T-helper 1 cell treated with Interleukin-12 subunit alpha and Interleukin-12 subunit beta and Interleukin-4 antibody, amounts not matched to agents 30 ng/mL and 1 ng/mL, for 36 hours (primary cell): ENCODE data around the gene AOX1. TPM values are rescaled to one million over a fixed set of nuclear protein-coding genes. Genes with fewer than 3 reads are reported as not detected.
"Not testable (repeated sequence)": the region's sequence is repeated elsewhere in the genome, so short reads cannot be mapped to it uniquely, and the experiment has no call there.

ENCODE experiments used
- intact Hi-C: fragments of 100-400 bp; cut with micrococcal nuclease; formaldehyde crosslinking; loops from one replicate; pipeline ENCODE4 v1.15.1; 2024
- total RNA-seq: library from RNA; stranded (reverse); gene quantifications from 2 replicates; pipeline ENCODE4 v1.2.3, GENCODE V29; 2022

AOX1 gene
- total RNA-seq, 1 donor from 2014 or later, result 0.34 TPM

DNA sequence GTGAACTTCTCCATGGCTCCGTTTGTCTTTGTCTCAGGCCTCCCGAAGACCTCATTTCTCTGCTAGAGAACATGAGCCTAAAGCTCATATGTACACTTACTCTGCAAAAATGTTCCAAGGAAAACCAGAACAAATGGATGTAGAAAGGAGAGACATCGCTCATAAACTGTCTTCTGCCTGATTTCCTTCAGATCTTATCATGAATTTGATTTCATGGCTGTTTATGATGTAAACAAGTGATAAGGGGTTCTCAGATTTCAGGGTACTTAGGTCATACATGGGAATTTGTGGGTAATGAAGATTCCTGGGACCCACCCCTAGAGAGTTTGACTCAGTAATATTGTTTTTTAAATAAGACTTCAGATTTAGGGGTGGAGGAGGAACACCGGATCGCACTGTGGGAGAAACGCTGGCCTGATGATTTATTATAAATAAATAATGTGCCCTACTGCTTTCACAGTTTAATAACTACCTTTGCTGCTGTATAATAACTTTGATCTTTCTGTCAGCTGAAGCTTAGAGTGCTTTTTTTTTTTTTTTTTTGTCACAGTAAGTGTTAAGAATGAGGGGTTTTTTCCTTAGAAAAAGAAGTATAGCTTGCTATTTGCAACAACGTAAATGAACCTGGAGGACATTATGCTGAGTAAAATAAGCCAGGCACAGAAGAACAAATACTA, 14.9 kb downstream of the AOX1 start:
- intact Hi-C loops, result no loop called here

GRCh38 chr2:200602584-200602983, 16.8 kb downstream of the AOX1 start:
- intact Hi-C loops, result no loop called here

DNA sequence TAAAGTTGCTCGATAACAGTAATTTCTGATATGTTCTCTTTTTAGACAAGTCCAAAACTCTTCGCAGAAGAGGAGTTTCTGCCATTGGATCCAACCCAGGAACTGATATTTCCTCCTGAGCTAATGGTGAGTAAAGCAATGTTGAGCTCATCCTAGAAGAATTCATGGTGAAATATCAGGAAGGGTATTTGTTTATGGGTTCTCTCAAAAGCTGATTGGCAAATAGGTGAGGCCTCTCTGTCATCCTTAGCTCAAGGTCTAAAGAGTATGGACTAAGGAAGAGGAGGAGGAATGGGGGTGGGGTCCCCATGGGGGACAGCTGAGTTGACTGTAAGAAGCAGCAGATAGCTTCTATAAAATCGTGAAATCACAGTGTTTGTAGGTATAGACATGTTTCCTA, 18.2 kb downstream of the AOX1 start:
- intact Hi-C loops, result no loop called here

DNA sequence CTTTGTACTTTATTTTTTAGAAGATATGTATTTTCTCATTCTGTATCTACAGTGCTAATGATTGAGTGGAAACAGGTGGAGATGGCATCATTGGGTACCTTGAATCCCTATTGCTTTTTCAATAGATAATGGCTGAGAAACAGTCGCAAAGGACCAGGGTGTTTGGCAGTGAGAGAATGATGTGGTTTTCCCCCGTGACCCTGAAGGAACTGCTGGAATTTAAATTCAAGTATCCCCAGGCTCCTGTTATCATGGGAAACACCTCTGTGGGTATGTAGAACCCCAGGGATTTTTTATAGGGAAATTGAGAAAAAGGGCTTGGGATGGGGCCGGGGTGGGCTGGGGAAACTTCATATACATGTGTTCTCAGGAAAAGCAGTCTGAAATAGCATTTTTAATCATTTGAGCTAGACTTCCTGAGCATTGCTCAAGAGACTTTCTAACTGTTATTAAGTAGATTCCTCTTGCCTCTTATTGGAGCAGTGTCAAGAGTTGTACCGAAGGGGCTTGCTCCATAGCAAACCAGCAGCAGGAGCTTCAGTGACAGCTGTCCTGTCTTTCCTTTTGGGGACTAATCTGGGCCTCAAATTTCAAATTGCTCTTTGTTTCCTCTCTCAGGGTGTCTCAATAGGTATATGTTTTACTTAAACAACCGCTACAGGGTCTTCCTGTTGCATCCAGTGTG, 18.9 kb downstream of the AOX1 start:
- intact Hi-C loops, result no loop called here

DNA sequence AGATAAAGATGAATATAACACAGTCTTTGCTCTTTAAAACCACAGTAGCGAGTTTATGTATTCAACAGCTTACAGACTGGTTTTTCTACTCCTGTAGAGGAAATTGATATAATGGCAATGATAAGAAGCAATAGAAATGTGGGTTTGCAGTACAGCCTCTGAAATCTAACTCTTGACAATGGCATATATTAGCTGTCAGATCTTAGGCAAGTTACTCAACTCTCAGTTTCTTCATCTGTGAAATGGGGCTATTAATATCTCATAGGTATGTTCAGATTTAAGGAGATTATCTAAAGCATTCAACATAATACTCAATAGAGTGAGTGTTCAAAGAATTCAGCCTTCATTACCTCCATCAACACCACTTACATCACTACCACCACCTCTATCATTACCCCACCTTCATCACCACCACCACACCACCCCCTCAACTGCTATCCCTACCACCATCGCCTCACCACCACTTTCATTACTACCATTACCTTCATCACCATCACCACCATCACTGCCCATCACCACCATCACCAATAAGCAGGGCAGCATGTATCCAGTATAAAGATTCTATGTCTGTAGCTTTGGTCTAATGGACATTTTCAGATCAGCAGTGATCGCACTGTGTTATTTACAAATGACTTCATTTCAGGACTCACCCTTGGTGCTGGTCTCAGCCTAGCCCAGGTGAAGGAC, 22.7 kb downstream of the AOX1 start:
- intact Hi-C loops, result no loop called here

GRCh38 chr2:200609028-200609614, 23.3 kb downstream of the AOX1 start:
- intact Hi-C loops, result no loop called here

- intact Hi-C loops, result not testable (repeated sequence)
These were observed 24.4 kb downstream of the AOX1 start for GRCh38 chr2:200610217-200610616.

DNA sequence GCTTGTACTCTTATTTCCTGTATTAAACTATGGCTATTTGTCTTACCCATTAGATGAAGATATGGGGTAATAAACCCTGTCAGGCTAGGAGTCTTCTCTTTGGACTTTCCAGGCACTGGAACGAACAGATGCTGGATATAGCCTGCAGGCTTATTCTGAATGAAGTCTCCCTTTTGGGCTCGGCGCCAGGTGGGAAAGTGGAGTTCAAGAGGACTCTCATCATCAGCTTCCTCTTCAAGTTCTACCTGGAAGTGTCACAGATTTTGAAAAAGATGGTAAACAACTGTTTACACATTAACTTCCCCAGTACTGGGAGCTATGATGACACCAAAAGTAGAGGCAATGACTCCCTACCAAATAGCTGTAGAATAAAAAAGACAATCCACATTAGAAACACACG, 27.9 kb downstream of the AOX1 start:
- intact Hi-C loops, result no loop called here

GRCh38 chr2:200614249-200614648, 28.4 kb downstream of the AOX1 start:
- intact Hi-C loops, result no loop called here

DNA sequence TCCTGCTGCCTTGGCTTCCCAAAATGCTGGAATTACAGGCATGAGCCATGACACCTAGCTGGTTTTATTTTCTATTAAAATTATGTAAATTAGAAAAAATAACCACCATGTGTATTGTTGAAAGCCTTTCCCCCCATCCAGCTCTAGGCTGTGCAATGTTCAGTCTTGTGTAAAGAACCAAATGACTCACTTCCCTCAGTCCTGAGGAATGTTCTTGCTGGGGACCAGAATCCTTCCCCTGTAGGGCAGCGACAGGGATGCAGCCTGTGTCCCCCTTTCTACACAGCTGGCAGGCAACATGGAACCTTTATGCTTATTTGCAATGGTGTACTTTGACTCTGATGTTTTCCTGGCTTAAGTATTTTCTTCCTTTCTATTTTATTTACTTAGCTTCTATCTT, 29.4 kb downstream of the AOX1 start:
- intact Hi-C loops, result loop anchor here (5.0 kb wide), 1 partner anchor 87 kb away; no protein-coding TSS in a partner anchor

DNA sequence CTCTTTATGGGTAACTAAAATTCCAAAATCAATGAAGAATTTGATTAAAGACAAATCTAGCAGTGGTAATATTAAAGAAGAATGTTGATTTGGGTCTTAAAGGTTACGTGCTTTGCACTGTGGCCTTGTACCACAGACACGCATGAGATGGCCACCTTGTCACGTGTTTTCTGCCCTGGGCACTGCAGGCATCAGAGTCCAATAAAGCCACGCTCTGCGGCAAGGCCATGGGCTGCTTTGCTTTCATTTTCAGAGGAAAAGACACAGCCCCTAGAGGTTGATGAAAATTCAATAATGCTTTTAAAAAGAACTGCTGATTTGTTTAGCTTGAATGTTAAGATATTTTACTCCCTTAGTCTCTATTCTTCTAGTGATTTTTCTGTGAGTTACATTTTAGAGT, 30.4 kb downstream of the AOX1 start:
- intact Hi-C loops, result loop anchor here (5.0 kb wide), 1 partner anchor 86 kb away; no protein-coding TSS in a partner anchor

- intact Hi-C loops, result loop anchor here (5.0 kb wide), 1 partner anchor 86 kb away; no protein-coding TSS in a partner anchor
These were observed 30.8 kb downstream of the AOX1 start for GRCh38 chr2:200616656-200617055.

GRCh38 chr2:200617156-200618053, 31.6 kb downstream of the AOX1 start:
- intact Hi-C loops, result loop anchor here (5.0 kb wide), 1 partner anchor 85 kb away; no protein-coding TSS in a partner anchor

- intact Hi-C loops, result loop anchor here (5.0 kb wide), 1 partner anchor 84 kb away; no protein-coding TSS in a partner anchor
These were observed 32.2 kb downstream of the AOX1 start for GRCh38 chr2:200618054-200618419.

DNA sequence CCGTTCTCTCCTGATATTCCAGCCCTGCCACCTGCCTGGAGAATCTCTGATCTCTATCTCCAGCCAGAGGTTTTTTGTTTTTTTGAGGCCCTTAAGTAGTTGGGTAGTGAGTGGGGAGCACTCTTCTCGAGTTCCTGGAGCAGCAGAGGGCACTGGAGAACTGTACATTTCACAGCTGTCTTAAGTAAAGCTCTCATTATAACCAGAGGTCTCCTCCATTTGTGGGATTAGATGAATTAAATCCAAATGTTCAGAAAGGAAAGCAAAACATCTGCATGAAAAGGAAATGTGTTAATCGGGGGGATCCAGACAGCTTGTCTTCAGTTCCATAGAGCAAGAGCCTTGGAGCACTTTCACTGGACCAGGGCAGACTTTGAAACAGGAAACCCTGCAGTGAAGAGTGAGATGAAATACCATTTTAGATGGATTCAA, 32.8 kb downstream of the AOX1 start:
- intact Hi-C loops, result loop anchor here (5.0 kb wide), 1 partner anchor 84 kb away; no protein-coding TSS in a partner anchor

- intact Hi-C loops, result loop anchor here (5.0 kb wide), 1 partner anchor 83 kb away; no protein-coding TSS in a partner anchor
These were observed 33.5 kb downstream of the AOX1 start for GRCh38 chr2:200619279-200619678.

- intact Hi-C loops, result no loop called here
These were observed 35.0 kb downstream of the AOX1 start for GRCh38 chr2:200620606-200621390.

- intact Hi-C loops, result no loop called here
These were observed 36.3 kb downstream of the AOX1 start for GRCh38 chr2:200622106-200622505.

- intact Hi-C loops, result no loop called here
These were observed 38.2 kb downstream of the AOX1 start for GRCh38 chr2:200624026-200624425.

GRCh38 chr2:200624658-200625057, 38.8 kb downstream of the AOX1 start:
- intact Hi-C loops, result no loop called here
